Stimulated activated CD8-positive, alpha-beta memory T cell treated with anti-CD3 and anti-CD28 coated beads, Interleukin-15, amount 100 ng/mL, for 1 hour (primary cell): ENCODE data around the gene MRM1.
"Not testable (repeated sequence)": the region's sequence is repeated elsewhere in the genome, so short reads cannot be mapped to it uniquely, and the experiment has no call there.

Experiments used
- DNase-seq: peaks from one replicate; pipeline ENCODE4 v3.0.0-alpha.2; 2020; ENCODE audit warnings: low read depth

Gene MRM1

DNA sequence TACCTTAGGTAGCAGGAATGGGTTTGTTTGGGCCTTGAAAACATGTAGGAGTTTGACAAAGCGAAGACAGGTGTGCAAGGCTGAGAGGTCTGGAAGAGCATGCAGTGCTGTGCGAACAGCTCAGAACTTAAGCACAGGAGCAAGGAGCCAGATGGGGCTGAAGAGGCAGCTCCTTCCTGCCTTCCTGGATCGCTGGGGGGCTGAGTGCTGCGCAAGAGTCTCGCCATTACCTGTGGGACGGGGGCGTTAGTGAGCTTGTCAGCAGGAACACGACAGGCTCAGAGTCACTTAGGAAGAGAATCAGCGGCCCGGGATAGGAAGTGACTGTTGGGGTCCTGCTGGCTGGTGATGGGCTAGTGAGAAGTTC, 464 bp upstream of the MRM1 start:
- DNase-seq: no peak

DNA sequence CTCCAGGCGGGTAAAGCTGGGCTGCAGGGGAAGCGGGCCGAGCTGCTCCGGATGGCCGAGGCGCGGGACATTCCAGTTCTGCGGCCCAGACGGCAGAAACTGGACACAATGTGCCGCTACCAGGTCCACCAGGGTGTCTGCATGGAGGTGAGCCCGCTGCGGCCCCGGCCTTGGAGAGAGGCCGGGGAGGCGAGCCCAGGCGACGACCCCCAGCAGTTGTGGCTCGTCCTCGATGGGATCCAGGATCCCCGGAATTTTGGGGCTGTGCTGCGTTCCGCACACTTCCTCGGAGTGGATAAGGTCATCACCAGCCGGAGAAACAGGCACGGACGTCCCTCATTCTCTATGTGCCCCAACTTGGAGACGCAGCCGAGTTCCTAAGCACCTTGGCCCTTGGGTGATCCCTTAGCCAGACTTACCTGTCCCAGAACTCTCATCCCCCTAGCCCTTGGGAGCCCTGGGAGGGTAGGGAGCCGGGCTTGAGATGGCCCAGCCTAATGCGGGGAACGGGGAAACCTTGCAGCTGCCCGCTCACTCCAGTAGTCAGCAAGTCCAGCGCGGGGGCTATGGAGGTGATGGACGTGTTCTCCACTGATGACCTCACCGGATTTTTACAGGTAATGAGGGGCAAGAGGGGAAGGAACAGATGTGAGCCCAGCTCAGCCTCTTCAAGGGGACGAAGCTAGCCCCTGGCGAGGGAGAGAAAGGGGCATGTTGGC, 806 bp downstream of the MRM1 start:
- no peak for DNase-seq

DNA sequence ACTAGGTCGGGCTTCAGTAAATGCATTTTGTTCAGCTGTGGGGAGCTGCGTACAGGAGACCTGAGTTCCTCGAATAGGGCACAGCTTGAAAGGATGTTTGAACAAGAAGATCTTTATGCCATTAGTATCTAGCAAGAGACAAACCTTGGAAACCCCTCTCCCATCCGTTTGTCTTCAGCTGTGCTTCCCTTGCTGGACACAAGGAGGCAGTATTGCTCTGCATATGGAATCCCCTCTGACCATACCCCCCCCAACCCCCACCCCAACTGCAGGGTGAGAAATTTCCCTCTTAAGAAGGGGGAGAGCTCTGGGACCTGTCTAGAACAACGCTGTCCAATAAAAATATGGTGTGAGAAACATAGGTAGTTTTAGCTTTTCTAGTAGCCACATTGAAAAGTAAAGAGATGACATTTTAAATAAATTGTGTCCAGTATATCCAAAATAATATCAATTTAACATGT, 1.6 kb downstream of the MRM1 start:
- peak; percentile 44 for DNase-seq

DNA sequence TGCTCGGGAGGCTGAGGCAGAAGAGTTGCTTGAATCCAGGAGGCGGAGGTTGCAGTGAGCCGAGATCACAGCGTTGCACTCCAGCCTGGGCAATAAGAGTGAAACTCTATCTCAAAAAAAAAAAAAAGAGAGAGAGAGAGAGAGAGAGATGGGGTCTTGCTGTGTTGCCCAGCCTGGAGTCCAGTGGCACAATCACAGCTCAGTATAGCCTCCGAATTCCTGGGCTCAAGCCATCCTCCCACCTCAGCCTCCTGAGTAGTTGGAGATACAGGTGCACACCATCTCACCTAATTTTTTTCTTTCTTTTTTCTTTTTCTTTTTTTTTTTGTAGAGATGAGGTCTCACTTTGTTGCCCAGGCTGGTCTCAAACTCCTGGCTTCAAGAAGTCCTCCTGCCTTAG, 3.6 kb downstream of the MRM1 start:
- not testable (repeated sequence) for DNase-seq

DNA sequence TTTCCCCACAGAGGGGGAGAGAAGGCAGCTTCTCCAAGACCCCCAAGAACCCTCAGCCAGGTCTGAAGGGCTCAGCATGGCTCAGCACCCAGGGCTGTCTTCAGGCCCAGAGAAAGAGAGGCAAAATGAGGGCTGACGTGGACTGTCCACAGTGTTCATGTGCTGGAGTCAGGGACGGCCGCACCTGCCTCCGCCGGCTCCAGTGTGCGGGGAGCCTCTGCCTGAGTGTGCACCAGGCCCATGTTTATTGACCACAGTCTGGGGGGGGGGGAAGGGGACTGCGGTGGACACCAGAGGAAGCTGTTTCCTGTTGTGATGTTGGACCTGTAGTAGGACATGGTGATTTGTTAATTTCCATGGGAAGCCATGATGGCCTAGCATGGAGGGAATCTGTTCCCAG, 6.9 kb downstream of the MRM1 start:
- no peak for DNase-seq

DNA sequence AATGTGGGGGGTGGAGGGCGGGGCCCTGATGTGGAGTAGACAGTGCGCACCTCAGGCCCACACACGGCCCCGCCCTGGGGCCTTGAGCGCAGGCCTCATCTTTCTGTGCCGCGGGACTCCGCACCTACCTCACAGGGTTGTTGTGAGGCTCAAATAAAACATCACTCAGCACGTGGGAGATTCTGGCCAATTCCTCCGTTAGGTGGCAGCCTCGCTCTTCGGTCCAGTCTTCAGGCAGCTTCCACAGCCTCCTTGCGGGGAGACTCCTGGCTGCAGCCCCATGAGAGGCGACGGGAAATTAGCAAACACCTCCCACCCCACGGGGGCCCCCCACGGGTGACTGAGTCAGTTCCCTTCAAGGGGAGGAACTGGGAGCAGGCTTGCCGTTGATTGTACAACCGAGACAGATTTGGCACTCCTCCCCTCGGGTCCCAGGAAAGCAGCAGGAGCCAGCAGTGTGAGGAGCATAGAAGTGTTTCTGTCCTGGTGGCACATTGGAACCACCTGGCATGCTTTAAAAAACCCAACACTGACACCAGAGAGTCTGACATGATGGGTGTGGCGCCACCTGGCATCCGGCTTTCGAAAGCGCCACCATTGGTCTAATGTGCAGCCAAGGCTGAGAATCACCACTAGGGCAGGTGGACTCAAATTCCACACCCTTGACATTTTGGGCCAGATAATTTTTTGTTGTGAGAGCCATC, 7.6 kb downstream of the MRM1 start:
- DNase-seq: no peak

DNA sequence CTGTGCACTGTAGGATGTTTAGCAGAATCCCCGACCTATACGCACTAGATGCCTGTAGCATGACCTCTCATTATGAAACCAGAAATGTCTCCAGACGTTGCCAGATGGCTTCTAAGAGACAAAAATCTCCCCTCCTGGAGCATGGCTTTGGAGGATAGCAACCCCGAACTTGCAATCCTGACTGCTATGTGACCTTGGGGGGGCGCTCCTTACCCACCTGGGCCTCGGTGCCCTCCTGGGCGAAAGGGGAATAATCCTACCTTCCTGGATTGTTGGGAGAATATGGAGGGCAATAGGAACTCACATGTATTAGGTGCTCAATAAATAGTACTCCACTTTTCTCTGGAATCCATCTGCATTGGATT, 8.1 kb downstream of the MRM1 start:
- no peak for DNase-seq

DNA sequence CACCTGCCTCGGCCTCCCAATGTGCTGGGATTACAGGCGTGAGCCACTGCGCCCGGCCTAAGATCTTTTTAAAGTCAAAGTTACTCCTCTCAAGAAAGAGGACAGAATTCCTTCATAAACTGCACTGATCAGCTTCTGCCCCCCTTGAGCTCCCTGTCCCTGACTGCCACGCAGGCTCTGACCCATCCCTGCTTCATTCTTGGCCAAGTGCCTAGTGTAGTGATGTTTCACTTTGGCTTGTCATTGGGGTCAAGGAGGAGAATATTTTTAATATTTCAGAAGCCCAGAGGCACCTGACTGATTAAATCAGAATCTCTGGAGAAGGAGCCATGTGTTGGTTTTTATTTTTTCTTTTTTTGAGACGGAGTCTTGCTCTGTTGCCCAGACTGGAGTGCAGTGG, 9.1 kb downstream of the MRM1 start:
- DNase-seq: no peak

DNA sequence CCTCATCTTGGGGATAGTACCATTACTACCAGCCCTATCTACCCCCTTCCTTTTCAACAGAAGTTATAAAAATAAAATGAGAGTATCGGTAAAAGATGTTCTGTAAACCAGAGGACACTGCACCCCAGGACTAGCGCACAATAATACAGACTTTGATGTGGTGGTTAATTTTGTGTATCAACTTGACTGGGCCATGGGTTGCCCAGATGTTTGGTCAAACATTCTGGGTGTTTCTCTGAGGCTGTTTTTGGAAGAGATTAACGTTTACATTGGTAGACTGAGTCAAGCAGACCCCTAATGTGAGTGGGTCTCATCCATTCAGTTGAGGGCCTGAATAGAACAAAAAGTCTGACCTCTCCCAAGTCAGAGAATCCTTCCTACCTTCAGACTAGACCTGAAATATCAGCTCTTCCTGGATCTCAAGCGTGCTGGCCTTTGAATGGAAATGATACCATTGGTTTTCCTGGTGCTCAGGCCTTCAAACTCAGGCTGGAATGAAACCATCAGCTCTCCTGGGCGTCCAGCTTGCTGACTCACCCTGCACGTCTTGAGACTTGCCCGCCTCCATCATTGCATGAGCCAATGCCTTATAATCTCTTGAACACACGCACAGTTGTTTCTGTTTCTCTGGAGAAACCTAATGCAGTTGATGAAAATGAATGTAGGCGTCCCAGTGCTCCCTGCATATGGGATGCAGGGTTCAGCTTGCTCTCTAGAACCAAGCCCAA, 10.1 kb downstream of the MRM1 start:
- DNase-seq: no peak

DNA sequence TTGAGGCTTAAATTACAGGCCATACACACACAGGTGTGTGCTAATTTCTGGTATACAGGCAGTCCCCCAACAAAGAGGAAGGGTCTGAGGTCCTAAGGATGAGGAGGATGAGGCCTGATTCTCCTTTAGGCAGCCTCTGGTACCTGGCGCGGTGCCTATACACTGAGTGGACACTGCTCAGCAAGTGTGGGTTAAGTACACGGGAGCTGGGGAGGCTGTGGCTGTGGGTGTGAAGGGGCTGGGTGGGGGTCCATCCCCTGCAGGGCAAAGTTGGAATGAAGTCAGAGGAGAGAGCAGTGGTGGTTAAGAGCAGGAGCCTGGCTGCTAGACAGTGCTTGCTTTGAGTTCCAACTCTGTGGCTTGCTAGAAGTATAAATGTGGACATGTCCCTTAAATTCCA, 10.9 kb downstream of the MRM1 start:
- DNase-seq: no peak

DNA sequence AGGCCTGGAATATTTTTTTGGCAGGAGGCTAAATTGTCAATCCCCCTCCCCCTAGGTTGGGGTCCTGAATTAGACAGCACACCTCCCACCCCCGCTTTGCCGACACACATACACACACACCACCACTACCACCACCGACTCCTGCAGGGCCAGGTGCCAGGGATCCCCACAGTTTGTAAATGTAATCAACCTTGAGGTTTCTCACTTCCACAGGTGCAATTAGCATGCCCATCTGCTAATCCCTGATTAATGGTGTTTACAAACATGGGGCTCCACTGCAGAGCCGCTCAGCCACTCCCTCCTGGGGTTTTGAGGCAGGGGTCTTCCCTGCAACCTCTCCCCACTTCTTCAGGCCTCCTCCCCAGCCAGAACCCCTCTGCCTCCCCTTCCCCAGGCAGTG, 11.8 kb downstream of the MRM1 start:
- DNase-seq: no peak

DNA sequence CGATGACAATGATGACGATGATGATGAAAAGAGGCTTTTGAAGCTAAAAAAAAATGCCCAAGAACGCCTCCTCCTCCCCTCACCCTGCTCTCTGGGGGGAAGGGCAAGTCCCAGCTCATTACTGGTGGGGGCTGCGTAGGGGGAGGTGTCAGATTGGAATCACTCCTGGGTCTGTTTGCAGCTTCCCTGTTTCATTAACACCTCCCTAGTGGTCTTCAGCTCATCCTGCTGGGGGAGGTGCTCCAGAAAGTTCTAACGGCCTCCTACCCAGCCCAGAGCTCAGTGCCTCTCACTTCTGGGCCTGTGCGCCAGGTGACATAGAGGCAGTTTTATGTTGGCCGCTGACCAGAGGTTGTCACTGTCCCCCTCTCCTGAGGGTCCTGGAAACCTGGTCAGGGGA, 12.7 kb downstream of the MRM1 start:
- DNase-seq: no peak

DNA sequence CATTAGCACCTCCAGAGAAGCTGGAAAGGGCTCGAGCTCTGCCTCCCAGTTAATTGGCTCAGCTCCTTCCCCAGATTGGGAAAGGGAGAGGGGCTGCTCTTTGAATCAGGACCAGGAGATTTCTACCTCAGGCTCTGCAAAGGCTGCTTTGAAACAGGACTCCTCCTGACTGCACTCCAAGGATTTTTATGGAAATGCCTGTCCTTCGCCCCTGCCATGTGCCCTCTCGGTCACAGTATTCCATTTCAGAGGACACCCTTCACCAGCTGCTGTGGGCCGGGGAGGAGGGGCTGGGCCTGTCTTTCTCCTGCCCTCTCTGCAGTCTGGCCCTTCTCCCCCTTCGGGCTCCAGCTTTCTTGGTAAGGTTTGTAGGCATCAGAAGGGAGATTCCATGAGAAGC, 13.6 kb downstream of the MRM1 start:
- no peak for DNase-seq

DNA sequence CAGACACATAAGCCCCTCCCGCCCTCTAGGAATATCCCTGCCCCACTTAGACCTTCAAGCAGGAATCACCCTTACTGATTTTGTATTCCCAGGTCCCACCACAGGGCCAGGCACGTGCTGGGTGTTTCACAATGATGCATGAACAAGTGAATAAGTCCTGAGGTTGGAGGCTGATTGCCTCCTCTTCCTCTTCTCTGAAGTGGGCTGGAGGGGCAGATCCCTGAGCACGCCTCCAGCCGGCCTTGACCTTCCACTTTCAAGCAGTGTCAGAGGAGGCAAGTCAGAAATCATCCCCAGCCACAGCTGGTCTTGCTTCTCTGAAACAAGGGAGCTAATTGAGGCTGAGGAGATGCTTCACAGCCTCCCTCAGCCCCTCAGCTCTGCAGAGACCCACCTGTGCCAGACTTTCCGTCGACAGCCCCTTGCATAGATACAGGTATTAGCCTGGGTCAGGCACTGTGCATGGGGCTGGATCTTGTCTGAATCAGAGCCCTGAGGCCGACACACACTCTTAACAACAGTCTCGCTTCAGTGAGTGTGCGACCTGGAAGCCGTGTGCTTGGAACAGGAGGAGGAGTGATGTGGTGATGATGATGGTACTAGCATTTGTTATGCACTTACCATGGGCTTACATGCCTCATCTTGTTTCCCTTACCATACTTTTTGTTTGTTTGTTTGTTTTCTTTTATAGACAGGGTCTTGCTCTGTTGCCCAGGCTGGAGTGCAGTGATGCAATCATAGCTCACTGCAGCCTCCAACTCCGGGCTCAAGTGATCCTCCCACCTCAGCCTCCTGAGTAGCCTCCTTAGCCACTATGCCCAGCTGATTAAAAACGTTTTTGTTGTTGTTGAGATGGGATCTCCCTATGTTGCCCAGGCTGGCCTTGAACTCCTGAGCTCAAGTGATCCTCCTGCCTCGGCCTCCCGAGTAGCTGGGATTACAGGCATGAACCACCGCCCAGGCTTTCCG, 15.0 kb downstream of the MRM1 start:
- DNase-seq: no peak

DNA sequence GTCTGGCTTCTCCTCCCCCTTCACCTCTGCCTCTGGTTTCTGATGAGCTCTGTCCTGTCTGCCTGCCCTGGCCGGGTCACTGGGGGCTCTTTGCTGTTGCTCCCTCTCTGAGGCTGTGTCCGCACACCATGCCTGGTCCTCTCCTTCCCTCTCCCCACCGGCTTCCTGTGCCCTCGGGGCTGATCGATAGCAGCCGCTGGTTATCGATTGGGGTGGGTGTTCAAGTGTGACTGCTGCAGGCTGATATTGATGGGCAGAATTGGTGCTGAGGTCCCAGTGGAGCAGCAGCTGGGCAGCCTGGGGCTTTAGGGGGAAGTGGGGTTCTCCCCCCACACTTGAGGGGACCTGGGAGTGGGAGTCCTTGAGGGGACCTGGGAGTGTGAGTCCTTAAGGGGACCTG, 16.4 kb downstream of the MRM1 start:
- DNase-seq: no peak

DNA sequence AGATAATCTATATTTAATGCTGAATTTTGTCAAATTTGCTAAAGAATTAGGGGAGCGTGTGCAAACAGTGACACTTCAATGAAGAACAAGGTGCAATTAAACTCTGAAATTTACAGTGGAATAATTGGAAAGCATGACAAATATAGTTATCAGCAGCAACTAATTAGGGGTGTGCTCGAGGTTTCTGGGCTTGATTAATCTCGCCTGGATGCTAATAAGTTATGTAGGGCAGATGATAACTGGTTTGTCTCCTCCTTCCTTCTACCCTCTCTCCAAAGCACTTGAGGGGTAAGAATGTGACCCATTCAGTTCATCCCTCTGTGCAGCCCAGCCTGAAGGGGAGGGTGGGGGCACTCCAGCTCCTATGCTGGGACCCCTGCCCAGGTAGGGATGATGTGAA, 21.9 kb downstream of the MRM1 start:
- no peak for DNase-seq

DNA sequence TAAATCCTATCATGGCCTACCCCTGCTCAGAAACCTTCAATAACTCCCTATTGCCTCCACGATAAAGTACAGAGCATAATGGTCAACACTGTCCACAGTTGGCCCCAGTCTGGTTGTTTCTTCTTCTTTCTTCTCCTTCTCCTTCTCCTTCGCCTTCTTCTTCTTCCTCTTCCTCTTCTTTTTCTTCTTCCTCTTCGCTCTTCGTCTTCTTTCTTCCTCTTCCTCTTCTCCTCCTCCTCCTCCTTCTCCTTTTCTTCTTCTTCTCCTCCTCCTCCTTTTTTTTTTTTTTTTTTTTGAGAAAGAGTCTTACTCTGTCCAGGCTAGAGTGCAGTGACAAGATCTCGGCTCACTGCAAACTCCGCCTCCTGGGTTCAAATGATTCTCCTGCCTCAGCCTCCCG, 23.8 kb downstream of the MRM1 start:
- no peak for DNase-seq

DNA sequence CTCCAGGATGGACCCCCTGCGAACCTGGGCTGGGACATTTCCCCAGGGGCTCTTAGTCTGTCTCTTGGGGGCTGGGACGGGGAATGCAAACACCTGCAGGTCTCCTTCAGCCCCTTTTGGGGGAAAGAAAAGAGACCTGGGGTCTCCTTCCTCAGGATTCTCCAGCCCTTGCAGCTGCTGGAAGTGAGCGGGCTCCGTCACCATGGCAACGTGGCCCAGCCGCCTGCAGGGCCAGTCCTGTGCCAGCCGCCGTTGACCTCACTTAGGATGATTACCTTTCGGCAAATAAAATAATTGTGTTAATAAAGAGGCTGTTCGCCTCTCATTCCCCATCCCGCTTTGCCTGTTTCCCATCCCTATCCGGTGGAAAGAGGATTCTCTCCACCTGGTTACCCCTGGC, 25.7 kb downstream of the MRM1 start:
- no peak for DNase-seq

DNA sequence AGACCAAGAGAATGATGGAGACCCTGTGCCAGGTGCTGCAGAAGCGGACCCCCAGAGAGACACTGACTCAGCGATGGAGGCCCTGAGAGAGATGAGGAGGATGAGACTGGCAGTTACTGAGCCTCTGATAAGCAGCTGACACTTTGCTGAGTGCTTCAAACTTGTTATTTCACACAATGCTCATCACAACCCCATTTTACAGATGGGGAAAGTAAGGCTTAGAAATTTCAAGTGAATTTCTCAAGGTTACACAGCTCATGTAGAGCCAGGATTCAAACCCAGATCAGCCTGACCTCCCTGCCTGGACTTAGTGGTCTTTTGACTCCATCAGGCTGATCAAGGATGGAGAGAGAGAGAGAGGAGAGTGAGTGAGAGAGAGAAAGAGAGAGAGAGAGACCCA, 27.2 kb downstream of the MRM1 start:
- no peak for DNase-seq

DNA sequence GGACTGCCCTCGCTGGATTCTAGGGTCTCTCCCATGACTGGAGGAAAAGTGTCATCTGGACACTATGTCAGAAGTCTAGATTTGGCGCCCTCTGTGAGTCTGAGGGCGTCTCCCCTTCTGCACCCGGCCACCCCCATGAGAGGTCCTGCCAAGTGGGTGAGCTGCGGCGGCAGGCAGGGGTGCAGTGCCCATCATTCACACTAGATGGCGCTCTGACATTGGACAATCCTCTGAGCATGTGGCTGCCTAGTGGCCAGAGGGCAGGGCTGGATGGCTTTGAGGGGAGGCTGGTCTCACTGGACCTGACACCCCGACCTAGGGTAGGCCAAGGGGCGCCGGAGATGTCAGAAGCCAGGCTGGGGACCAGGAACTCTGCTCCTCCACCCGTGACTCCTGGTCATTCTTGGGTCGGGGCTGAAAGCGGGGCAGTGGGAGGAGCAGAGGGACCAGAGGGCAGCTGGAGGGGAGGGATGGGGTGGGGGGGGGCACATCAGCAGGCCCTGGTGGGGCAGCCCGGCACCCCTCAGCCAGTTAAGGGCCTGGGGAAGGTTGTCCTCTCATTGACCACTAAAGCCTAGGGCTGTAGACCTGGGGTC, 28.0 kb downstream of the MRM1 start:
- peak; percentile 66 for DNase-seq

DNA sequence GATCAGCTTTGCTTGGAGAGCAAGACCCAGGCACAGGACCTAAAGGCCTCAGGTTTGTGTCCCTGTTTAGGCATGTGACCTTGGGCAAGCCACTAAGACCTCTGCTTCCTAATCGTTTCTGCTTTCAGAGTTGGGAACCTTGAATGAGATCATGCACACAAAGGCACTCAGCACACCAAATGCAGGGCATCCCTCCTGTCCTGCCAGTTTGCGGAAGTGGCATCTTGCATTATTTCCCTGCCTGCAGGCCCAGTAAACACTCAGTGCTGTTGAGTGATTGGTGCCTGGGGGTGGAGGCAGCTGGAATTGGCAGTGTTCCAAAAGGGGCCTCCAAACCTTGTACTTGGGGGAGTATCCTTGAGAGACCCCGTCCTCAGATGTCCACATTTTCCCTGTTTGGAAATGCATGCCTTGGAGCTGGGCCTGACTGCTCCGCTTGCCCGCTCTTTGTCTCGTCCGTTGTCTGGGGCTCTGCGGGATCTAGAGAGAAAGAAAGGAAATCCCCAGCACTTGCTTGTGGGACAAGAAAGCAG, 28.7 kb downstream of the MRM1 start:
- DNase-seq: no peak

DNA sequence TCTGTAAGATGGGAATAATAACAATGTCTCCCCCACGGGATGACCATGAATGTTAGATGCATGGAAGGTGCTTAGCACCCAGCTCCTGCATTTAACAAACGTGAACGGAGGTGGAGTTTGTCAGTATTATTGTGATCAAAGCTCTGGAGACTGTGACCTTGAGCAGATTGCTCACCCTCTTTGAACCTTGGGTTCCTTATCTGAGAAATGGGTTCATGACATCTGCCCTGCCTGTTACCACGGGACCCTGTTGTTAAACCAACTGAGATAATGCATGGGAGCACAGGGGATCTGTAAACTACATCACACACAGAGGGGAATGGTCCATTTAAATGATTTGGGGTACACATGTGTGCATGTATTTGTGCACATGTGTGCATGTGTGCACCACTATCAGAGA, 29.6 kb downstream of the MRM1 start:
- no peak for DNase-seq
